HG02588 (cell line): ENCODE data around the gene PLEKHH2.

ENCODE experiments used
- ATAC-seq: cut with Tn5 transposase; IDR thresholded peaks from one replicate; pipeline ENCODE4 v1.9.1; 2021; ENCODE audit warnings: mild to moderate bottlenecking, moderate library complexity; ENCODE audit not compliant: unreplicated experiment

Gene PLEKHH2

DNA sequence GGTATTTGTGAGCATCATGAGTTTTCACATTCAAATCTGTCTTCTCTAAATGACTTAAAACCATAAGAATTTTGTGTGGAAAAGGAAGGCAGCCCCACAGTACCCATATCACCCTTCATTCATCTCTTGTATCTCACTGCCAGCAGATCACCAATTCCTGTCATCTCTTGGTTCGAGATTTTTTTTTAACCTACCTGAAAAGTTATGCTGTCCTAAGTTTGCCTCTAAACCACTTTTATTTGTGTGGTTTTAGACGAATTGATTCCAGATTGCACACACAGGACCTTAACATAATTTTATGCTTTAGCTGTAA, 169.6 kb downstream of the PLEKHH2 start:
- ATAC-seq, result no peak

DNA sequence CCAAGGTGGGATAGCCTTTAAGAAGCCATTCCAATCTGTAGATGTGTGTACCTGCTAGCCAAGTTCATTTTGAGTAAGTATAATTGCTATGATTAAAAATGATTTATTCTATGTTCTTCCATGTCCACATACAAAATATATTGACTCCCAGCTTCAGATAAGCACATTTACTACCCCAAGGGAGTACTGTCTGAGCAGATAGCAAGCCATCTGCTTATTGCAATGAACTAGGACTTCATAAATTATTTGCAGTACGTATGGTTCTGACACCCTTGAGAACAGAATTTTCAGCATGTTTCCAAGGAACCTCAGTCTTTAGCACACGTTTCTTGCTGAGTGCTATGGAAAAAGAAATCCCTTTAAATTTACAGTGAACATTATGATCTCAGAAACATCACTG, 173.4 kb downstream of the PLEKHH2 start:
- ATAC-seq, result no peak

DNA sequence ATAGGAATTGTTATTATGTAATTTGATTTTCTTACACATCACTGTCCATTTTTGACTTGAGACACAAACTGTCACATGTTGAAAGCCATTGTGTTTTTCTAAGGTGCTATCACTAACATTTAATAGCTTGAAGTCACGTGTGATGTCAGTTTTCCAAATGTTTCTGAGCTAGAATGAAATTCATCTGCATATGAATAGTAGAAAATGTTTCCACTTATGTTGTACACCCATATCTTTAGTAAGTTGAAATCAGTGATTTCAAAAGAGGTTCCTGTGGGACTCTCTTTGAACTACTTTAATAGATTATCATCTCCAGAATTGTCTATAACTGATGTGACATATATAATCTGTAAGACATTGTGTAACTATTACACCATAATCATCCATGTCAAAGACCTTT, 173.8 kb downstream of the PLEKHH2 start:
- no peak for ATAC-seq

DNA sequence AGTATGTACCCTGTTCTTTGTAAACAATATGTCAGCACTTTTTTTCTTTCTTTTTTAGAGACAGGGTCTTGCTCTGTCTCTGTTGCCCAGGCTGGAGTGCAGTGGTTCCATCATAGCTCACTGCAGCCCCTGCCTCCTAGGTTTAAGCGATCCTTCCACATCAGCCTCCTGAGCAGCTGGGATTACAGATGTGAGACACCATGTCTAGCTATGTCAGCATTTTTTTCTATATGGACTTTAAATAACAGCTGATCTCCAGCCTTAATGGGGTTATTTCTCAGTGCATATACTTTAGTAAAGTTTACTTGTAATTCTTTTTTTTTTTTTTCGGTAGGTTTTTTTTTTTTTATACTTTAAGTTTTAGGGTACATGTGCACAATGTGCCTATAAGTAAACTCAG, 174.9 kb downstream of the PLEKHH2 start:
- no peak for ATAC-seq

DNA sequence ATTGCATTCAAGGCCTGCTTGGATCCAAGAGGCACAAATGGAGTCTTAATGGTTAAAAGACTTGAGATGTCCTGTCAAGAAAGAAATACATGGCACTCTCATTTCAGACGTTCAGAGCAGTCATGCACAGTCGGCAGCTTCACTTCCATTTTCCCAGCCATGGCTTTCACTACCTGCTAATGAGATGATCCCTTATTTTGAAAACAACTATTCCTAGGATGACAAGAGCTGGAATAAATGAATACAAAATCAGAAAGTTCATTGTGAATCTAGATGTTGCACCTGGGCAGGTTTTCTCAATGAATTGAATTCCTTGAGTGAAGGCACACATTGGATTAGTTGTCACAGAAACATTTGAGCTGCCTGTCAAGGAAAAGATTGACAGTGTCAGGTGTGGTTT, 175.9 kb downstream of the PLEKHH2 start:
- ATAC-seq, result no peak

DNA sequence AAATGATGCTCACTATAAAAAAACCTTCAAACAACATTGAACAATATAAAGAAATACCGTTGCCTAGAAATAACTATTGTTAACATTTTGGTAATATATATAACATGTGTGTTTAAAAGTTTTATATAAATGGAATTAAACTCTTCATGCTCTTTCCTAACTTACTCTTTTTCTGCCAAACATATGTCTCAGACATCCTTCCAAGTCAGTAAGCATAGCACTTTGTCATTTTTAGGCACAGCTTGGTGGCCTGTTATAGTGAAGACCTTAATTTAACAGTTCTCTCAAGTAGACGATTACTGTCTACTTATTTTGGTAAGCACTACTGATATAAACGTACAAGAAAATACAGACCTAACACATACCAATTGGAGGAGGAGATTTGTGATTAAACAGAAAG, 177.7 kb downstream of the PLEKHH2 start:
- ATAC-seq, result no peak
